ENCODE measurements around the gene PHLPP1. TPM values are rescaled to one million over a fixed set of nuclear protein-coding genes. Genes with fewer than 3 reads are reported as not detected.

PHLPP1 gene
- total RNA-seq, 1 experiment from 2014 or later = 8.6 TPM

DNA sequence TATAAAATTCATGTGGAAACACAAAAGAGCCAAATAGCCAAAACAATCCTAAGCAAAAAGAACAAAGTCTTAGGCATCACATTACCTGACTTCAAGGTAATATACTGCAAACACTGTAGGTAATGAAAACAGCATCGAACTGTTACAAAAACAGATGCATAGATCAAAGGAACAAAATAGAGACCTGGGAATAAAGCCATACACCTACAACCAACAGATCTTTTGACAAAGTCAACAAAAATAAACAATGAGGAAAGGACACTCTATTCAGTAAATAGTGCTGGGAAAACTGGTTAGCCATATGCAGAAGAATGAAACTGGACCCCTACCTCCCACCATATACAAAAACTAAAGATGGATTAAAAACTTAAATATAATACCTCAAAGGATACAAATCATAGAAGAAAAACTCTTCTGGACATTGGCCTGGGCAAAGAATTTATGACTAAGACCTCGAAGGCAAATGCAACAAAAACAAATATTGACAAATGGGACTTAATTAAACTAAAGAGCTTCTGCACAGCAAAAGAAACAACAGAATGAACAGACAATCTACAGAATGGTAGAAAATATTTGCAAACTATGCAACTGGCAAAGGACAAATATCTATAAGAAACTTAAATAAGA is 218.0 kb downstream of the PHLPP1 start:
- no peak for DNase-seq (ENCODE audit: low read depth)

DNA sequence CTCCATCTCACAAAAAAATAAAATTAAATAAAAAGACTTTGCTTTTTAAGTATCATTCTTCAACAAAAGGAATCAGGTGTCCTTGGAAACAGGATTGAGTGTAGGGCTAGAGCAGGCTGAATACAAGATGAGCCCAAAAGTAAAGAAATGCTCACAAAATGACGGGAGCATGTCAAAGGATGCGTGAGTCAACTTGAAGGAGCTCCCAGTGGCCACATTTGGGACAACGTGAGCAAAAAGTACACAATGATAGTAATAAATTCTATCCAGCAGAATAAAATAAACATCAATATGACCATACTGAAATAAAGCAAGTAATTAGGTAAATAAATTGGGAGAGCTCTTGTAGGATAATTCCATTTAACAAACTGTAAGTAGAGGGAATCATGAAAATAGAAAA is 220.7 kb downstream of the PHLPP1 start:
- no peak for DNase-seq (ENCODE audit: low read depth)

DNA sequence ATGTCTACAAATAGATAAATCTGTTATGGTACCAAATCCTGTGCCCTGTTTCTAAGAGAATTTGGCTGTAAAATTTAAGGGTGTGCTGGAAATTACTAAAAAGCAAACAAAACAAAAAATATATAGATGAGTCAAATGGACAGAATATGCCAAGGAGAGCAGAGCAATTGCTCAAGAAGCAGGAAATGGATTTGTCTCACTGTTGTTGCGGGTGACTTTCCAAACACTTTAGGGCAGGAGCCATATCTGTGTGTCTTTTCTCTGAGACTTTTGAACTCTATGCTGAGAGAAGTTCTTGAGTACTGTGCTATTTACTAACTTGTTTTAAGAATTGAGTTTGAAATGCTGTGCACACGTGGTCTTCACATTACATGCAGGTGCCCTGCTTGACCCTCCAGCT is 221.7 kb downstream of the PHLPP1 start:
- no peak for DNase-seq (ENCODE audit: low read depth)

DNA sequence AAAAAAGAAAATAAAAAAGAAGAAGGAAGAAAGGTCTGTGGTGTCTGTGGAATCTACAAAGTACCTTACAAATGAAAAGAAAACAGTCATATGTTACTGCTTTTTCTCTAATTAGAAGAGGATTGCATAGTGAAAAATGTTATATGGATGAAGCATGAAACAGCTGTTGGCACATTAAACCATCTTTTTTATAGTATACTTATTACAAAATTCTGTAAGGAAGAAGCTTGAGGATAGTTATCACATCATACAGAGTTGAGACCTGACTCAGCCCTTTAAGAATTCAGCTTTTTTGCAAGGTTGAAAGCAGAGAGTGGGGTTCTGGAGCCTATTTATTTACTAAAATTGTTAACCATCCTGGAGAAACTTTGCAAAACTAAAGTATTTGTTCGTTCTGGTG is 222.7 kb downstream of the PHLPP1 start:
- DNase-seq (ENCODE audit: low read depth) = no peak

DNA sequence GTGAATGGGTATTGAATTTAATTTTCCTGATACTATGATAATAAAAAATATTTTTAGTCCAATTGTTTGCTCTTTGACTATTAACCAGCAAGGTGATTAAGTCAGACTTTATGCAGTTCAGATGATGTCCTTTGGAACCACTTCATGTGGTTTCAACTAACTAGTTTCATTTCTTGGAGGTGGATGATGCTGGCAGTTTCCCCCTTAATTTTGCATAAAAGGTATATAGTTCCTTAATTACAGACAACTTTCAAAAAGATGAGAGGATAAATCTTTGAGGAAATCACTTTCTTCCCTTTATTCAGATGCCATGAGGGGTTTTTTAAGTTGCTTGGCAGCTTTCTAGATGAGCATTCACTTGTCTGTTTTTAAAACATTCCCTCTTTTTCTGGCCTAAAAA is 223.1 kb downstream of the PHLPP1 start:
- no peak for DNase-seq (ENCODE audit: low read depth)

DNA sequence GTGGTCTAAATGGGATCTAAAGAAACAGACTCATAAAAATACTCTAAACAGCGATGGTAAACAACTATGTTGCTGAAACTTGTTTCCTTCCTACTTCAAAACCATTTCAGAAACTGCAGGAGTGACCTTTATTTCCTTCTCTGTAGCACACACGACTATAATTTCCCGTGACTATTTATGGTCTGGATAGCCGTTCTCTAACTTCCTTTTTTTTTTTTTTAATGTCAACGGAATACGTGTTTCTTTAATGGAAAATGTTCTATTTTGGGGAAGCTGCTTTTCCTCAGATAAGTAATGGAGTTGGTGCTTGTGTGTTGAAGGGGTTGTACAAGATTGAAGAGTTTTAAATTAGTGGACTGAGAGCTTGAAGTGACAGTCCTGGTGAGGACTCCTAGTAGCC is 224.1 kb downstream of the PHLPP1 start:
- DNase-seq (ENCODE audit: low read depth) = no peak

DNA sequence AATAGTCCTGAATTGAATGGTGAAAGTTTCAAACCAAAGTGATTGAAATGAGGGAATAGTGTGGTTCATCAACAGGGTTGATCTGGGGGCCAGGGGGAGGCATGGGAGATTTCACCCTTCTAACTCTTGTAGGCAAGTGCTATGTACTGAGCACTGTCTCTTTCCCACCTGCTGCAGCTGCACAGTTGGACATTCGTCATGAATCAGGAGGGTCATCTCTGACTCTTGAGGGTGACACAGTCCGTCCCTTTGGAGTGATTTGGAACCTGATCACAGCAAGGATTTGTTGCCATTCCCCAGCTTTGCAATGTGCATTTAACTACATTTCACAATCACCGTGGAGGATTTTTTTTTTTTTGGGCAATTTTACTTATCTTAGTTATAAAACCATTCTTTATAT is 224.6 kb downstream of the PHLPP1 start:
- DNase-seq (ENCODE audit: low read depth) = no peak

DNA sequence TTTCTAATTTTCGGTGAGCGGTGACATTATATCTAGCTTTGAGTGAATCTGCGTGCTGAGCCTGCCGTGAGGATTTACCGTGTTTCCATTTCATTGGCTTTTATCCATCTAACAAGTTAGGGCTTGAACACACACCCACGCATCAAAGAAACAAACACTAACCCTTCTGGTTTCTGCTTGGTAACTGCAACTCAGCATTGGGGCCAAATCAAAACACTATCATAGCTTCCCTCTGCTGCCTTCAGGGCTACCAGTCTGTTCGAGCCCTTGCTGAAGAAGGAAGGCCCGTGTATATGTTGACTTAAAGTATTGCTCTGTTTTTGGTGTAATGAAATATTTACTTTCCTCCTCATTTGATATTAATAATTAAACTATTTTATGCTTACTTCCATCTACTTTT is 227.2 kb downstream of the PHLPP1 start:
- DNase-seq (ENCODE audit: low read depth) = no peak

DNA sequence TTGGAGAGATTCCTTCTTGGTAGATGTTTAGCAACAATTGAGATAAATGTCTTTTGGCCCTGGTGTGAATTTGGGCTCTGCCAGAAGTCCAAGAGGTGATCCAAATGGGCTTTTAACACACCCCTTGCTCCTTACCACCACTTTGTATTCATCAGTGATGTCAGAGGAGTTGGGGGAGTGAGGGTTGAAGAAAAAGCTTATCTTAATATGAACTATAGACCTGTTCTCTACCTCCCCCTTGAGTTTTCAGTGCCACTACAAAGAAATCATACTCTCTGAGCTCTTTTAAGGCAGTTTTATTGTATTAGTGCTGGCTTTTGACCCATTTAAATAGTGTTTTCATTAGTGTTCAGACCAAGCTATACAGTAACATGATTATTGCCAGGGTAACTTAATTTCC is 229.1 kb downstream of the PHLPP1 start:
- DNase-seq (ENCODE audit: low read depth) = no peak

DNA sequence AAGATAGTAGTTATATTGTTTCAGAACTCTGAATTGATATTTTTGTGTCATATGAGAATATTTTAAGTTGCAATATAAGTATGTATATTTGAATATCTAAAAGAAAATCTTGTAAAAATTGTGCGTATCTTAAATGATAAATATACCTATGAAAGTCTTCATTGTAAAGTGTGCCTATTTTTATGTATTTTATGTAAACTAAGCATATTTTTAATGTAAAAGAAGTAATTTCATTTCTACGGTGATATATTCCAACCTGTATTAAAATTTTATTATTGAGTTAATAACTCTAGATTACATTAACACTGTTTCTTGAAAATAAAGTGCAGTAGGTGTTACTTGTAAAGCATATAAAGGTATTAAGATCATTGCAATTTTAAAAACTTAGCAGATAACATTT is 233.4 kb downstream of the PHLPP1 start:
- DNase-seq (ENCODE audit: low read depth) = no peak

DNA sequence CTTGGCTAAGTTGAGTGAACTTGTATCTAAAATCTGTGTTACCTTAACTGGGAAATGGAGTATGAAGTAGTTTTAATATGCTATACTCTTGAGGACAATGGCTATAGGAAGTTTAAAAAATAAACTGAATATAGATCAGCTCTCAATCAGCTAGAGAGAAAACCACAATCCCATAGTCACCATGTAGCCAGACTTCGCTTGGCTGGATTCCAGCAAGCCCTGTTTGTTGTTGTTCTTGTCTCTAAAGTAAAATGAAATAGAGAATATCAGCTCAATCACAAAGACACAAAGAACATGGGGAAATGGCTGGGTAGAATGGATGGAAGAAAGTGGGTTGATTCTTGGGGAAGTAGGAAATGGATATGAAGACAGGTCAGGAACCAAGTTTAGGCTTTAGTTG is 234.9 kb downstream of the PHLPP1 start:
- DNase-seq (ENCODE audit: low read depth) = no peak

DNA sequence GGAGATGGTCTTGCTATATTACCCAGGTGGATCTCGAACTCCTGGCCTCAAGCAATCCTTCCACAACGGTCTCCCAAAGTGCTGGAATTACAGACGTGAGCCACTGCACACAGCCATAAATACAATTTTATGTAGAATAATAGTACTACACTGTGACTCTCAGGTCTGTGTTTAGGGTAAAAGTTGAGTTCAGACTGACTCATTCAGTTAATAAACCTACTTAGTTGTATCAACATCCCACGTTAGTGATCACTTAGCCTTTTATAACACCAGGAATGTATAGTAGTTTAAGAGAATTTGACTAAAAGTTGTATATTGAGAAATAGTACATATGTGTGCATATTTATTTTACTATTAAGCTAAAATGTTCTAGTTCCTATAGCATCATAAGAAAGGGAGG is 237.5 kb downstream of the PHLPP1 start:
- no peak for DNase-seq (ENCODE audit: low read depth)

DNA sequence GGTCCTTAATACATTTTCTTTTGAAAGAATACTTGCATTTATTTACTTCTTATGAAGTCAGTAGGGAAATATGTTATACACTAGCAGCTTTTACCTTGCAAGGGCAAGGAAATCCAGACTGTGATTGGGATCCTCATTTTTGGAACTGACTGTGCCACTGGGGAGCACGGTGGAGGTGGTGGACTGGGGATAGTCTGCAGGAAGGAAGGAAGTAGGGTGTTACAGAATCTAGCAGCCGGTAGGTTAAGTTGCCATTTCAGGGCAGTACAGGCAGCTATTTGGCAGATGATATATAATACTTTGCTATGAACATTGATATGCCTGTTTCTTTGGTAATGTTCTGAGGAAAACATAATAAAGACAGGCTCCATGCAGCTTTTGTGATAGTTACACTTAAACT is 238.3 kb downstream of the PHLPP1 start:
- no peak for DNase-seq (ENCODE audit: low read depth)

DNA sequence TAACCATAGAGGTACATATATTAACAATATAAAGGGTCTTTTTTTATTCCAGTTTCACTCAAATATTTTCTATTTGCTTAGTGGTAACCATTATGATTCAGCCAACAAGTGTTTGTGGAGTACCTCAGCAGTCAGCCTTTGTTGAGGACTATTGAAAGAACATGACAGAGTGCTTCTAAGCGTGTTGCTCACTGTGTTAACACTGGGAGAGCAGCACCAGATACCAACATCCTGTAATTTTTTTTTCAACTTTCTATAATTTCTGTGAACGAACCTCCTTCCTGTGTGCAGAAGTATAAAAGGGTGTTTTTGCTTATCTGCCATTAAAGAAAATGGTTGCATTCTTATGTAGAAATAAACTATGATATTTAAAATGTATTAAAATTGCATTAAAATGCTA is 239.0 kb downstream of the PHLPP1 start:
- peak; percentile 56 for DNase-seq (ENCODE audit: low read depth)

DNA sequence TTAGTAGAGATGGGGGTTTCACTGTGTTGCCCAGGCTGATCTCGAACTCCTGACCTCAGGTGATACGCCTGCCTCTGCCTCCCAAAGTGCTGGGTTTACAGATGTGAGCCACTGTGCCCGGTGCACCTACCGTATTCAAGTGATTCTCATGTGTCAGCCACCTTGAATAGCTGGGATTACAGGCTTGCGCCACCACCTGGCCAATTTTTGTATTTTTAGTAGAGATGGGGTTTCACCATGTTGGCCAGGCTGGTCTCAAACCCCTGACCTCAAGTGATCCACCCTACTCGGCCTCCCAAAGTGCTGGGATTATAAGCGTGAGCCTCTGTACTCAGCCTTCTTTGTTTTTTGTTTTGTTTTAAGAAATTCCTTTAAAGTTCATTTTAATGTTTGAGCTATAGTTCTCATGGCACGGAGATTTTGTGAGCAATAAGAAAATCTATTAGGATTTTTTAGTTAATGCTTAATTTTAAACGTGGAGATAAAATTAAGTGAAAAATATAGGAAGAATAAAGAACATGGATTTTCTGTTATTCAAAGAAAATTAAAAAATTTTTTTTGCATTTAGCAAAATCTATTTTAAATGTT is 242.6 kb downstream of the PHLPP1 start:
- DNase-seq (ENCODE audit: low read depth) = peak; percentile 67

DNA sequence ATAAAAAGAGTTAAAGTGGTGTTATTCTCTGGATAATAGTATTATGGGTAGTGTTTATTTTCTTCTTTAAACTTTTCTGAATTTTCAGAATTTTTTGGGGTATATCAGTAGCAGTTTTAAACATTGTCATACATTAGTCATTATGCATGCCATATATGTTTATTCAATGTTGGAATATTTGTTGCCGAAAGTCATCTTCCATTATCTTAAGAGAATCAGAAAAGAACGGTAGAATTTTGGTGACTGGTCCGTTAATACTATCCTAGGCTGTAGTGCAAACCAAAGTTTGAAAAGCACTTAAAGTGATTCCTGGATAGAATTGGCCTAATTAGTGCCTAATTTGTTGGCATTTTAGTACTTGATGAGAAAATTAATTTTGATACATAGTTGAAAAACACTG is 244.1 kb downstream of the PHLPP1 start:
- DNase-seq (ENCODE audit: low read depth) = no peak

DNA sequence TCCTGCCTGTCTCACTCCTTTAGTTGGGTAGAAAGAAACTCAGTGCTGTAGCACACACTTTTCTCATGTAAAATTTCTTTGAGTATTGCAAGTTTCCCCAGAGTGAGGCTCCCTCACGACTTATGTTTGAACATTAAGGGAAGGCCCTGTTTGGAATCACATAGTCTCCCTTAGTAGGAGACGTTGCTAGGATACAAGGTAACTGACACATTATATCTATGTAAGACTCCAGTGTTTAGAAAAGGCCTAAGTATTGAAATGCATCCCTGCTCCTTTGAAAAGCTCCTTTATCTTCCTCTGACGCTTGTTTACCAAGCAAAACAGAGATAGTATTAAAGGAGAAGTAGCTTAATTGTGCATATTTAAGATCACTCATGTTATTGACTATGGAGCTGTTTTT is 248.2 kb downstream of the PHLPP1 start:
- no peak for DNase-seq (ENCODE audit: low read depth)

DNA sequence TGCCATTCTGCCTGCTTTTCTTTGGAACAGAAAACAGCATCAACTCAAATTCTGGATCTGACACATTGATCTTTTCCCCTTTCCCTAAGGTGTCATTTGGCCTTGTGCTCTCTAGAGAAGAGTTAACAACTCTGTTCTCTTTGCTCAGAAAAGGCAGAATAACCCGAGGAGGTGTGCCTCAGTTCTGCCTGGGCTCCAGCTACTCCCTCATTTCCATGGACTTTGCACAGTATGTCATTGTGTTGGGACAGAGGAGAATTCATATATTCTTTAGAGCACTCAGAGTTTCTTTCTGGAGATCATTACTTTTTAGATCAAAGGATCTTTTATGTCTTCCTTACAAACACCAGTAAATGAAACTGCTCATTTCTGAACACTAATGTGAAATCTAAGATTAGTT is 249.1 kb downstream of the PHLPP1 start:
- DNase-seq (ENCODE audit: low read depth) = no peak

DNA sequence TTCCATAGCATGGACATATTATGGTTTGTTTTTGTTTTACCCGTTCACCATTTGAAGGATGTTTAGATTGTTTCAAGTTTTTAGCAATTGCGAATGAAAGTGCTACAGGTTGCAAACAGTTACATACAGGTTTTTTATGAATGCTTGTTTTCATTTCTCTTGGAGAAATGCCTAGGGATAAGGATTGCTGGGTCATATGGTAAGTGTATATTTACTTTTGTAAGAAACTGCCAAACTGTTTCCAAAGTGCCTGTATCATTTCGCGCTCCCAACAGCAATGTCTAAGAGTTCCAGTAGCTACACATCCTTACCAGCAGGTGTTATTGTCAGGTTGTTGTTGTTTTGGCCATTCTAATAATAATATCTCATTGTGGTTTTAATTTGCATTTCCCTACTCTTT is 251.7 kb downstream of the PHLPP1 start:
- no peak for DNase-seq (ENCODE audit: low read depth)

DNA sequence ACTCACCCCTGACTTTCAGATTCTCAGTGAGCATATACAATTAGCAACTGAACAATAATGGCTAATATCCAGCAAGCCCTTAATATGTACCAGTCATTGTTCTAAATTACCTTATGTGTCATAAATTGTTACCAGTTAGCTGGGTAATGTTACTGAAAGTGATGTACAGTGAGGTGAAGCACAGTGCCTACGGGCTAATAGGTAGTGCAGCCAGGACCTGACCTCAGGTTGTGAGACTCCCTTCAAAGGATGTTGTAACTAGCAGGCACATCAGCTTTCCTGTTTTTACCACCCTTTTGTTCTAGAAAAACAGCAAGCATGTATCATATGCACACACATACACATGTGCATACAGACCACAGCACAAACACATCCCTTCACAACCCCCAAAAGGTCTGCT is 258.3 kb downstream of the PHLPP1 start:
- no peak for DNase-seq (ENCODE audit: low read depth)

DNA sequence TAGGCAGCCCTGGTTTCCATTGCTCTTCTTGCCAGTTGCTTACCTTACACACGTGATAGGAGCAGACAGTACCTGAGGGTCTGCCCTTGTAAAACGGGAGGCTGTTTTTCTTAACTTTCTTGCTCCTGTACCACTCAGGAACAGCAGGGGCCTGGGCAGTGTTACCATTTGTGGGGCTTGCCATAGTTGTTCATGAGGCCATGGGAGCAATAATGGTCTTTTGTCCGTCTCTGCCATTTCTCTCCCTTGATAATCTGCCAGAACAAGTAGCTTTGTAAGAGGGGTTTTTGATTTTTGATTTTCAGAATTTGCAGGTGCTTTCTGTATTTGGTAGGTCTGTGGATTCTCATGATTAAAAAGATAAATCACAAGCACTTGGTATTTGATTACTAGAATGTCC is 259.0 kb downstream of the PHLPP1 start:
- no peak for DNase-seq (ENCODE audit: low read depth)

DNA sequence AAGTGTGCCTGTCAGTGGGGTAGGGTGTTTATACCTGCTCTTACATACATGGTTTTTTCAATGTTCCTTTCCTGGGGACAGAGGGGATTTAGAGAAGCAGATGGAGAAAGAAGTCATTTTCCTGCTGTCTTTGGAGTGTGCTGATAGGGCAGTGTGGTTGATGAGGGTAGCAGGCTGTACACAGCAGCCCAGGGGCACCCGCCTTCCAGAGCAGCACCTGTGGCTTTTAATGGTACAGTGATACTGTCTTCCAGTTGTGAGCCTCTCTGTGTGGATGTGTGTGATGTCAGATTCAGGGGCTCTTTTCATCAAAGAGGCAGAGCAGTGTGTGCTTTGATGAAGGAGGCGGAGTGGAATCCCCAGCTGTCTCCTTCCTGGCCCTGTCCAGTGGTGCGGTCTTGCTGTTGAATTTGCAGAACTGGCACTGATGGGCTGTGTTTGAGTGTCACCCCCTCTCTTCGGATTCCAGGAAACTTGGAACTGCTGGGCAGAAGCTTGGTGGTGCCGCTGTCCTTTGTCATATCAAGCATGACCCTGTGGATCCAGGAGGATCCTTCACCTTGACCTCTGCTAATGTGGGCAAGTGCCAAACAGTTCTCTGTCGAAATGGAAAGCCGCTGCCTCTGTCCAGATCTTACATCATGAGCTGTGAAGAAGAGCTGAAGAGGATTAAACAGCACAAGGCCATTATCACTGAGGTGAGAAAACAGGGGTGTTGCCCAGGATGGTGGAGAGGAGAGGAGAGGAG is 259.8 kb downstream of the PHLPP1 start:
- no peak for DNase-seq (ENCODE audit: low read depth)

DNA sequence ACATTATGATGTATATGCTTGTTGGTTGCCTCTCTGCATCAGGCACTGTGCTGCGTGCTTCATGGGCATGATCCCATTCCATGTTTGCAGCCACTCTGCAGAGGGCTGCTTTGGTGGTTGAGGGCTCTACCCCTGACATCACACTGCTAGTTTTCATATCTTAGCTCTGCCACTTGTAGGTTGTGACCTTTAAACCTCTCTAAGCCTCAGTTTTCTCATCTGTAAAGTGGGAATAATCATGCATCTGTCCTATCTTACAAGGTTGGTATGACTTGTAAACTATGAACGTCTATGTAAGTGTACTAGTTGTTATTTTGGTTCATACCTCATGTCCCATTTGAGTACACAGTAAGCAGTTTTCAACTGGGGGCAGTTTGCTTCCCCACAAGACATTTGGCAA is 260.4 kb downstream of the PHLPP1 start:
- no peak for DNase-seq (ENCODE audit: low read depth)

Data from HT1080 (cell line).